ENCODE results near the gene TMEM63A.

GRCh38 chr1:225909477-225909876, 27.3 kb upstream of the TMEM63A start:
- TF ChIP-seq CTCF (IDR thresholded peaks at IDR 0.05) (no peak), ZFX (IDR thresholded peaks at IDR 0.05; ENCODE audit: borderline replicate concordance) (no peak)
